CD1c-positive myeloid dendritic cell (primary cell): ENCODE data around the gene S100A13.
"Not testable (repeated sequence)": the region's sequence is repeated elsewhere in the genome, so short reads cannot be mapped to it uniquely, and the experiment has no call there.

Experiments
- DNase-seq: peaks from one replicate; pipeline ENCODE4 v3.0.0-alpha.2; 2016; ENCODE audit errors: extremely low spot score

The S100A13 gene

DNA sequence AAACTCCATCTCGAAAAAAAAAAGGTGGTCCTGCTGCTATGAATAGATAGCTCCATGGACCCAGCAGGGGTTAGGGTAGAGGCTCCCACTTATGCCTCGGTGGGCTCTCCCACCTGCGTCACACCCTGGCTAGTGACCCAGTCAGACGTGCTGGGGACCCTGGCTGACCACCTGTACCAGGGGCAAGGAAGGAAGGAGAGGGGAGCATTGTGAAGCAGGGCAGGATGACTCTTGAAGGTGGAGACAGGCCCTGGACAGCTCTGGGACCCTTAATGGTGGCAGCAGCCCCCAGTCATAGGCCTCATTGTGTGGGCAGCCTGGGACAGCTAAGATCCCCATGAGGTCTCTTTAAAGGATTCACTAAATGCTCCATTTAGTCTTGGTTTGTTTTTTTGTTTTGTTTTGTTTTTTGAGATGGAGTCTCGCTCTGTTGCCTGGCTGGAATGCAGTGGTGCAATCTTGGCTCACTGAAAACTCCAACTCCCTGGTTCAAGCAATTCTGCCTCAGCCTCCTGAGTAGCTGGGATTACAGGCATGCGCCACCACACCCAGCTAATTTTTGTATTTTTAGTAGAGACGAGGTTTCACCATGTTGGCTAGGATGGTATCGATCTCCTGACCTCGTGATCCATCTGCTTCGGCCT, 20.8 kb upstream of the S100A13 start:
- DNase-seq = no peak

DNA sequence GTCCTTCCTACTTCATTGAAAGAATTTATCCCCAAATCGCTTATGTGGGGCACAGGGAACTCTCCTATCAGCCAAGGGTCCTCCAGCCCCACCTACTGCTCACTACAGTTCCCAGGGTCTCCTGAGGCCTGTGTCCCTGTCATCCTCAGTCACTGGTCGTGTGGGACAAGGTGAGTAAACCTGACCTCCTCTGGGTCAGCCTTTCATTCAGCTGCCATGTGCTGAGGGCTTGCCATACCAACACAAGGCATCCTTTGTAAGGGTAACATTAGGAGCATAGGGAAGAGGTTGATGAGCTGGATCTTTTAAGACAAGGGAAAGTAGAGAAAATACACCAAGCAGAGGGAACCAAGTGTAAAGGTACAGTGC, 20.0 kb upstream of the S100A13 start:
- DNase-seq = no peak

DNA sequence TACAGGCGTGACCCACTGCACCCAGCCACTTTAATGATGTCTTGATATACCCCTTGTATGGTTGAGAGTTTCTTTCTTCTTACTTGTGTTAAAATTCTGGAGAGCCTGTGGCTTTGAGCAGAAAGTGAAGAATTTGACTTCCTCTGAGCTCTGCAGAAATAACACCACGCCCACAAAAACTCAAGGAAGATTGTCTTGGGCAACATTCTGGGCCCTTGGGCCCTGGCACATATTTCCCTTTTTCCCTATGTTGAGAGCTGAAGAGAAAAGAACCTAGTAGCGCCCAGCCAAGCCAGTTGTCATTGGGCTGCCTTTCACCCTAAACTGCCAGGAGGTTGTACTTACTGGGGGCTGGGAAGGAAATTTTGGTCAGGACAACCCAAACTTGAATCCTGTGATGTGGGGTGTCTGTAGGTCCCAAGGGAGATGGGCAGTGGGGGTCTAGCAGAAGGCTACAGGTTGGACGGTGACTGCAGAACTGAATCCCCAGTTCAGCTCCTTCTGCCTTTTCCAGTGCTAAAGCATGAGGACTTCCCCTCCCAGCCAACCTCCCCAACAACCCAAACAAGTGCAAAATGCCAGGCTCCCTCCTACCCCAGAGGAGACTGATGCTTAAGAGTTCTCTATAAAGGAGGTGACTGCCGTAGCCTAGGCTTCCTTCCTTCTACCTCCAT, 19.5 kb upstream of the S100A13 start:
- DNase-seq = peak; percentile 84

DNA sequence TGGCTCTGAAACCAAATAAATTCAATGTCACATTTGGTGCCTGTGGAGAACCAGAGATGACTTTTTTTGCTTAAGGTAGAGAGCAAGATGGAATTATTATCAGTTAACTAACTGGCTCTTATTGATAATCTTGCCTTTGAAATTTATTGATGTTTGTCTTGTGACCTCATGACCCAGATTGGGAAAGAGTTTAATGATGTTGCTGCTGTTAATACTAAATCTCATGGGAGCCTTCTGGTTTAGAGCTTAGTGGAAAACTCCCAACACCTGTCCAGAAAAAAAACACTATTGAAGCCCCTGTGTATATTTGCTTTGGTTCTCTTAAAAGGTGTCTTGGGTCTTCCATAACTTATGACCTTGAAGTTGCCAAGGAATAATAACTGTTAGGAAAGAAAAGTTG, 16.5 kb upstream of the S100A13 start:
- no peak for DNase-seq

DNA sequence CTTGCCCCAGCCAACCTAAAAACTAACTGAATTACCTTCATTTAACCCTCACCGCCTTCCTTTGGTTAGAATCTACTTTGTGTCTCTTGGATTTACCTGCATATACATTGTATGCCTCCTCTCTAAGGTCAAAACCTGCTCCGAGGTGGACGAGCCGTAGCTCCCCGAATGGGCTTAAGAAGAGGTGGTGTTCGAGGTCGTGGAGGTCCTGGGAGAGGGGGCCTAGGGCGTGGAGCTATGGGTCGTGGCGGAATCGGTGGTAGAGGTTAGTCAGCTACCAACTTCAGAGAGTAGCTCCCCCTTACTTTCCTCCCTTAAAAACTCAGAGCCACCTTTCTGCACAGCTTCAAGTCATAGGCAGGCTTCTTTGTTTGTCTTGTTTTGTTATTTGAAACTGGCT, 15.8 kb upstream of the S100A13 start:
- DNase-seq = no peak

DNA sequence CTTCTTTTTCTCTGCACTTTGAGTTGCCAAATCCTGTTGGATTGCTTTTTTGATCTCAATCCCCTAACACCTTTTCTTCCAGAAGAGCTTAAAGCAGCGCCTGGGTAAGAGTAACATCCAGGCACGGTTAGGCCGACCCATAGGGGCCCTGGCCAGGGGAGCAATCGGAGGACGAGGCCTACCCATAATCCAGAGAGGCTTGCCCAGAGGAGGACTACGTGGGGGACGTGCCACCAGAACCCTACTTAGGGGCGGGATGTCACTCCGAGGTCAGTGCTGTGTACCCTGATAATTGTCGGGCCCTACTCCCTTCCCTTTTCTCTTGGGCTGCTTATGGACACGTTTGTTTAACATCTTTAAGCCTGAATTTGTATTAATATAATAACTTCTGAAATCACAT, 14.9 kb upstream of the S100A13 start:
- no peak for DNase-seq

DNA sequence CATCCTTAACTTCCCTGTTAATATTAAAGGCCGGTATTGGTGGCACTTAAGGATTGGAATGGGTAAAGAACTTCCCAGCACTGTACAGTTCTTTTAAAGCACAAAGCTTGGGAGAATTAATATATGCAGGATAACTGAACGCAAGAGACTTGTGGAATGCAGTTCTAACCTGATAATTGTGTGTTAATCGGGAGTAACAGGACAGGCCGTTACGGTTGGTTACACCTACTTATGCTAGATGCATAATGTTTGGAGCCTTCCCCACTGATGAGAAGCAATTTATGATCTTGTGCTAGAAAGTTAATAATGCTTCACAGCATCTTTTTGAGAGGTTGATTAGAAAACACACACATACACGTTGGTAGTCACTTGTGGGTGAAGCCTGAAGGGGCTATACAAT, 13.6 kb upstream of the S100A13 start:
- DNase-seq = no peak

DNA sequence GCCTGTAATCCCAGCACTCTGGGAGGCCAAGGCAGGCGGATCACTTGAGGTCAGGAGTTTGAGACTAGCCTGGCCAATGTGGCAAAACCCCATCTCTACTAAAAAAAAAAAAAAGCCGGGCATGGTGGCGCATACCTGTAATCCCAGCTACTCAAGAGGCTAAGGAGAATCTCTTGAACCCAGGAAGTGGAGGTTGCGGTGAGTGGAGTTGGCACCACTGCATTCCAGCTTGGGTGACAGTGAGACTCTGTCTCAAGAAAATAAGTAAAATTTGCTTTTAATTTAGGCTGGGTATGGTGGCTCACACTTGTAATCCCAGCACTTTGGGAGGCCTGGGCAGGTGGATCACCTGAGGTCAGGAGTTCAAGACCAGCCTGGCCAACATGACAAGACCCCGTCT, 12.9 kb upstream of the S100A13 start:
- DNase-seq = not testable (repeated sequence)

DNA sequence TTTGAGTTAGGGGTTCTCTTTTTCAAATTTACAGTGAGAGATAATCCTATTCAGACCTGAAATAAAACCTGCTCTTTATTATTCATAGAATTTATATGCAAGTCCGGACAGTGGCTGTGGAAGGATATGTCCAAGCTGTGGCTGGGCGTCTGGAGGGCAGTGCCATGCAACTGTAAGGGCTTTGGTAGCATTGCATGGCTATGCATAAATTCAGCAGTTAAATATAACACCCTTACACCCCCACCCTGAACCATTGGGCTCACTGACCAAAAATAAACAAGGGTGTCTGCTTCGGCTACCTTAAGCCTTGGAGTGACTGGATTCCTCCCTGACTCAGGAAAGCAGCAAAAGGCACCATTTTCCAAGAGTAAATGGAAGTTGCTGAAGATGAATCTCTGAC, 12.0 kb upstream of the S100A13 start:
- DNase-seq = no peak

DNA sequence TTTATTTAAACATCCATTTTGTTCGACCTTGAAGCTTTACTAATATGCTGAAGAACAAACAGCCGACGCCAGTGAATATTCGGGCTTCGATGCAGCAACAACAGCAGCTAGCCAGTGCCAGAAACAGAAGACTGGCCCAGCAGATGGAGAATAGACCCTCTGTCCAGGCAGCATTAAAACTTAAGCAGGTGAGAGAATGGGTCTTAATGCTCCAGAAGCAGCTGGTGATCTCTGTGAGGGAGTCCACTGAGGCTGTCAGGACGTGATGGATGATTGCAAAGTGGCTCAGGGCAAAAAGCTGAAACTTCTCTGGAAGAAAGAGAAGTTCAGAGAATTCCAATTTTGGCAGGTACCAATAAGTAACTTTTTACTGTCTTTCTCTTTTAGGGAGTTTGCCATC, 11.0 kb upstream of the S100A13 start:
- no peak for DNase-seq

DNA sequence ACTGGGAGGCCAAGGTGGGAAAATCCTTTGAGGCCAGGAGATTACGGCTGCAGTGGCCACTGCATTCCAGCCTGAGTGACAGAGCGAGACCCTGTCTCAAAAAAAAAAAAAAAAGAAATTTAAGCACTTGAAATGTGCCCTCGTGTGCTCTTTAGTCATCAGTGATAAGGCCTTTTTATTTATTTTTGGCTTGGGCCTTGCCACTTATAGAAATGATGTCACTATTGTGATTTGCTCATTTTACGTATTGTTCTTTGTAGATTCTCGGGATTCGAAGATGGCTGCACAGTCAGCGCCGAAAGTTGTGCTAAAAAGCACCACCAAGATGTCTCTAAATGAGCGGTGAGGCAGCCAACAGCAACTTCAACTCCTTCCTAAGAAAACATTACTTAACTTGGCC, 9.0 kb upstream of the S100A13 start:
- DNase-seq = no peak

DNA sequence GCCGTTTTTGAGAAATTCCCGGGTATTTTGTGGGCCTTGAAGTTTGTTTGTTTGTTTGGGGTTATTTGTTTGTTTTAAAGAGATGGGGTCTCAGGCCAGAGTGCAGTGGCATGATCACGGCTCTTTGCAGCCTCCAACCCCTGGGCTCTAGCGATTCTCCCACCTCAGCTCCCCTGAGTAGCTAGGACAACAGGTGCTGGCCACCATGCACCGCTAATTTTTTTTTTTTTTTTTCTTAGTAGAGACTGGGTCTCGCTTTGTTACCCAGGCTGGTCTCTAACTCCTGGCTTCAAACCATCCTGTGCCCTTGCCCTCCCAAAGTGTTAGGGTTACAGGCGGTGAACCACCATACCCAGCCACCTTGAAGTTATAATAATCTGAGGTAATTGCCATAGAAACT, 8.6 kb upstream of the S100A13 start:
- no peak for DNase-seq

DNA sequence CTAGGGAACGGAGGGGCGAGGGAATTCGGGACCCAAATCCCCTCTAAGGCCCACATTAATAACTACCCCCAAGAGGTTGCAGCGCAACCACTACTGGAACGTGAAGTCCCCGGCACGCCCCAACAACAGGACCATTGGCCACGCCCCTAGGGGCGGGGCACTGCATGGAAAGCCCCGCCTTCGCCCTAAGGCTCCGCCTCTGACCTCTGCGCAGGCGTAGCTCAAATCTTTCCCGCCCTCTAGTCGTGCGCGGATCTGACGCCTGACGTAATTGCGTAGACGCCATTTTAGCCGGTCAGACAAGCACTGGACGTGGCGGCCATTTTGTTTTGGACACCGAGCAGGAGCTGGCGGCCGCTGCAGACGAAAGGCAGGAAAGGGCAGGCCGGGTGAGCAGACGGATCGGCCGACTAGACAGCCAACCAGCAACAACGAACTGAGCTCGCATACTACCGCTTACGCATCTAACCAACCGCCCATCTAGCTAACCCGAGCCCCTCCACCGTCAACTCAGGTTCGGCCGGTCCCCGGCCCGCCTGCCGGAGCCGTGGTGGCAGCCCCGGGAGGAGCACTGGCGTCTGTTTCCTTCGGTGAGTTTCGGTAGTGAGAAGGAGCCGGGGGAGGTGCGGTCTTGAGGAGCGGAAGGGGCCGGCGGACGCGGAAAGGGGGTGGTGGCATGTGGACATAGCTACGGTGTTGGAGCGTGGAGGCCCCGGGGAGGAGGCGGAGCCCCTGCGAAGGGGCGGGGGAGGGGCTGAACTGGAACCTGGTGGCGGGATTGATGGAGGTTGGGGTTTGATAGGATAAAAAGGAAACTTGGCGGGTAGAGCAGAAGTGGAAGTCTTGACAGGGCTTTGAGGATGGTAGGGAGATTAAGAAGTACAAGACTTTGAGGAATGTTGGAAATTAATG, 6.7 kb upstream of the S100A13 start, which contains the start of gene CHTOP:
Gene CHTOP, plus strand, starts transcription at position 313 of the 912 bp plus-strand sequence. CDS start 2,523 bp downstream, outside the sequence.
- peak; percentile 99 for DNase-seq

DNA sequence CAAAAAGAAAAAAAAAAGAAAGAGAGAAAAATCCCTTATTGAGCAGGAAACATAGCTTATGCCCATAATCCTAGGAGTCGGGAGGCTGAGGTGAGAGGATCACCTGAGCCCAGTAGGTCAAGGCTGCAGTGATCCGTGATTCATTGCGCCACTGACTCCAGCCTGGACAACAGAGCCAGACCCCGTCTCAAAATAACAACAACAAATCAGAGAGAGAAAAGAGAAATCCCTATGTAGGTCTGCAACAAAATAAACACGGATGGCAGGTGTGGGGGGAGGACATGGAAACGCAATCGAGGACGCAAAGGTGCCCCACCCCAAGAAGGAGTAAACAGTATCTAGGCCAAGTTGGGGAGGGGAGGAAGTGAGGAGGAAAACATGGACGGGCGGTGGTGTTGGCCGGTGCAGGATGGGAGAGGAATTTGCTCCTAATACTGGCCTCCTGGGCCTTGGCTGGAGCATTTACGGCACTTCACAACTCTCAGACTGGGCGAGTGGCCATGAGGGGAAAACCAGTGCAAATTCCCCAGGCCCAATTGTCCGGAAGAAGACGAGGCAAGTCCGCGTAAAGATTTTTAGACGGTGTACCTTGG, 6.0 kb upstream of the S100A13 start:
- no peak for DNase-seq

DNA sequence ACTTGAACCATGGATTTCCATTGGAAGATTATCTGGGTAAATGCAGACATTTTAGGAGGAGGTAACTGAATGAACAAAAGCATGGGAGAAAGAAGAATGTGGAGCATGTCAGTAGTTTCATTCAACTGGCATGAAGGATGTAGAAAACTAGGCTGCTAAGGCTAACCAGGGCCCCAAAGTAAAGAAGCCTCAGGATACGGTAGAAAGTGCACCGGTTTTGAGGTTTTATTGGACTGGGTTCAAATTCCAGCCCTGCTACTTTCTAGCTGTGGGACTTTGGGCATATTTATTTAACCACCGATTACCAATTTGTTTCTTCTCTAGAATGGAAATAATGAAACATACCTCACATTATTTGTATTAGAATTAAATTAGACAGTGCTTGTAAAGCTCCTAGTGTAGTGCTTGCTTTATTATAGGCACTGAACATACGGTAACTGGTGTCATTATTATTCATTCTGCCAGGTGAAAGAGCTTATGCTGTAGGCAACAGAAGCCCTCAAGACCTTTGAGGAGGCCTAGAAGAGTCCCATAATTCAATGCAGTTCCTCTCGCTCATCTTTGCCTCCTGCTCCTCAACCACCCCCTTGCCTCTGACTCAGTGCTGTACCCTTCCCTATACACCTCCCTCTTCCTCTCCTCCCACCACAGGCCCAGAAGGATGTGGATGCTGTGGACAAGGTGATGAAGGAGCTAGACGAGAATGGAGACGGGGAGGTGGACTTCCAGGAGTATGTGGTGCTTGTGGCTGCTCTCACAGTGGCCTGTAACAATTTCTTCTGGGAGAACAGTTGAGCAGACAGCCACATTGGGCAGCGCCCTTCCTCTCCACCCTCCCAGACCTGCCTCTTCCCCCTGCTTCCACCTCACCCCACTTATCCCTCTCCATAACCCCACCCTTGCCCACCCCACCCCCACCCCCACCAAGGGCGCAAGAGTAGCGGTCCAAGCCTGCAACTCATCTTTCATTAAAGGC, 4.0 kb upstream of the S100A13 start:
- peak; percentile 26 for DNase-seq

DNA sequence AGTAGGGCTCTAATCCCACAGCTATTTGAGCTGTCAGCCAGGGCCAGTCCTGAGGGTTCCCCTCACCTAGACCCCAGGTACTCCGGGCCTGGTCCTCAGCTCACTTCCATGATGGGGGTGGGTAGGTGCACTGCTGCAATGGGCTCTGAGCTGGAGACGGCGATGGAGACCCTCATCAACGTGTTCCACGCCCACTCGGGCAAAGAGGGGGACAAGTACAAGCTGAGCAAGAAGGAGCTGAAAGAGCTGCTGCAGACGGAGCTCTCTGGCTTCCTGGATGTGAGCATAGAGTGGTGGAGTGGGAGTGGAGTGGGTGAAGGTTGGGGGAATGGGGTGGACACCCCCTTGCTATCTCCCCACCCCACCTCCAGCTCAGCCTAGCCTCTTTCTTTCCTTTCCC, 3.1 kb upstream of the S100A13 start:
- no peak for DNase-seq

DNA sequence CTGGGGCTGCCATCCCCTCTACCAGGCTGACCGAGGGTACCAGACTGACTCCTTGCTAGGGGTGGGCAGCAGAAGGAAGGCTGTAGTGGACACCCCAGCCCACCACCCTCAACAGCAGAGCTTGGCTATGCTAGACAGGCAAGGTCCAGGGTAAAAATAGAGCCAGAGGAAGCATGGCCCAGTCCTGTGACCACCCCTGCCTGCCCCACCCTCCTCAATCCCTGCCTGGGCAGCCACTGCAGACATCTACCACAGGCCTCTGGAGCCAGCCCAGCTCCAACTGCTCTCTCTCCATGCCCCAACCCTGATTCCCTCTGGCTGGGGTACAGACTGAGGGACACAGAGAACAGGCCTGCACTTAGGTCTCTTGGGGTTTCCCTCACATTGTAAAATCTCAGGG, 2.7 kb upstream of the S100A13 start:
- no peak for DNase-seq

DNA sequence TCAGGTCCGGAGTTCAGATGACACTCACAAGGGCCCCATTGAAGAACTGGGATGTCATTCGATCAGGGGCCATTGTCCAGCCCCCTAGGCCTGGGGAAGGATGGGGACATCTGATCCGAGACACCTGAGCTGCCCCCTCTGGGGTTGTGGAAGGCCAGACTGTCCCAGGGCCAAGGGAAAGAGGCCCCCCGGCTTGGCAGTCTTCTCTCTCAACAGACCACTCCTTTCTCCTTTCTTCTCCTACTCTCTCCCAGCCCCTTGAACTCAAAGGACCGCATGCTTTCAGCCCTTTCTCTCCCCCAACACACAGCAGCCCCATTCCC, 2.0 kb upstream of the S100A13 start:
- DNase-seq = no peak

DNA sequence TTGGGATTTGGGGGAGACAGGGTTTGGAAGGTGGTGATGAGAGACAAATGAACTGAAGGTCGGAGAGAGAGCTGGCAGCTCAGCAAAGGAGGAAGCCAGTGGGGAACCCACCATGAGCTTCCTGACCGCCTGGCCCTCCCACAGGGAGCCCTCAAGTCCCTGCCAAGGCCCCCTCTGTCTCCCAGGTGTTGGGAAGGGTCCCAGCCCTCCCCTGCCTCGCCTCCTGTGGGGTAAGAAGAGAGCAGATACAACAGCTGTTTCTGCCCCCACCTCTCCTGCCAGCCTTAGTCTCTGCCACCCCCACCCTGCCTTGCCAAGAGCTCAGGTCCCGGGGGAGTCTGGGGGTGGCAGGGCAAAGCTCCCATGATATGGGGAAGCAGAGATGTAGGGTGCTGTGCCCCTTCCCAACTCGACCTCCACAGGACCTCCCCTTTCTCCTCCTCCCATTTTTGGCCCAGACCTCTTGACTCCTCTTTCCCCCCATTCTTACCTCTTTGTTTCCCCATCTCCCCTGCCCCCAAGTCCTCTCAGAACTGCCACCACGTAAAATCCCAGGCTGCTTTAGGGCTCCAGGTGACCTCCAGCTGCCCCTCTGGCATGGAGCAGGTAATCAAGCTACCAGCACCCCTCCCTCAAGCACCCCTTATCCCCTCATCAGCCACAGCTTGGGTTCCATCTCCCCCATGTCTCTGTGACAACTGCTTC, 1.5 kb upstream of the S100A13 start:
- DNase-seq = no peak

DNA sequence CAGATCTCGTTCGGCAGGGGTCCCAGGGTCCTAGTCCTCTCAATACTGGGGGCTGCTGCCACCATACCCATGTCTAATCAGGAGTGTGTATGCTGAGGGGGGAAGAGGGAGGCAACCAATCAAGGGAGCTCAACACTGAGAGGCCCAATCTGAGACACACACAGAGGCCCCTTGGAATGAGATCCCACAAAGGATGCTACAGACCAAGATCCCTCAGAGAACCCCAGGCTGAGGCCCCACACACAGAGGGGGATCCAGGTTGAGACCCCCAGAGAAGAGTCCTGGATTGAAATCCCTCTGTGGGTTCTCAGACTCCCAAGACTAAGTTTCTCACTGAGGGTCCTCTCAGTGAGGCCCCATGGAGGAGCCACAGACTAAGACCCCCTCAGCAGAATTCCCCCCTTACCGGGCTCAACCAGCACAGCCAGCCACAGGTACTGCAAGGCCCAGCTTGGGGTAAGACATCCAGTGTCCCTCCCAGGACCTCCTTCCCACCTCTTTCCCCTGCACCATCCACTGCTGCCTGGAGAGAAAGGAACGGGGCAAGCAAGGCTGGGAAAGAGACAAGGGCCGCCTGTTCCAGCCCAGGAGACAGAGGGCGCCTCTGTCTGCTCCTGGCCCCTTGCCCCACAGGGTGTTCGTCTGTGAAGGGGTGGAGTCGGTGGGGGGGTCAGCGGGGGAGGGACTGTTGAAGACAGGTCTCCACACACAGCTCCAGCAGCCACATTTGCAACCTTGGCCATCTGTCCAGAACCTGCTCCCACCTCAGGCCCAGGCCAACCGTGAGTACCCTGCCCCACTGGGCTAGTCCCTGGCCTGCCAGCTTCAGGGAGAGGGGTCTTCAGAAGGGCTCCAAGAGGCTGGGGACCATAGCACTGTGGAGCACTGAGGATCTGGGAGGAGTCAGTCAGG, 666 bp upstream of the S100A13 start, which contains the start of gene S100A1:
Gene S100A1, plus strand, starts transcription at position 720 of the 912 bp plus-strand sequence. CDS start 2,088 bp downstream, outside the sequence.
- DNase-seq = no peak
